ENCODE results near the gene CDYL.

CDYL gene

DNA sequence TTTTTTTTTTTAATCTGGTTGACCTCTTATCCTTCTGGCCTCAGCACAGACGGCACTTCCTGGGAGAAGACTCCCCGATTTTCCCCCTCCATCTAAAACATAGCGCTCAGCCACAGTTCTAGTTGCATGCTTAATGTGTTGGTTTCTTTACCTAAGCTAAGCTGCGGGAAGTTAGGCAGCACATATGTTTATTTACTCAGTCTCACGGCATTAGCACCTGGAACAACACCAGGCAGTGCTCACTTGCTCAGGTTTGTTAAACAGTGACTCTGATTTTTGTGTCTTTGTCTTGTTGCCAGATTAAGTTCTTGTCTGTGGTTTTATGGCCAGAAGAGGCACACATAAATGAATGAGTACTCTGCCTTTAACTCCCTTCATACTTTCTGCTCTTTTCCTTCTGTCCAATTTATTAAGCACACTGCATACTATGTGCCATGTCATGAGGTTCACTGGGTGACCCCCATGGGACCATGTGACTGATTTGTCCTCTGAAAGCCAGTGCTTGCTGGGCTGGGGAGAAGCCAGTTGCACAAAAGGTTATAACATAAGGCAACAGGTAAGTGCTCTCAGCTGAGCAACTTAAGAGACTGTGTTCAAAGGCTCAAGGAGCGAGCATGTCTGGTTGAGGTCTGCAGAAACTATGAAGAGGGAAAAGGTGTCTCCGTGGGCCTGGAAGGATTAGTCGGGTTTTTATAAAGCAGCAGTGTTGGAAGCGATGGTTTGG, 134.0 kb downstream of the CDYL start:
- no peak for DNase-seq

DNA sequence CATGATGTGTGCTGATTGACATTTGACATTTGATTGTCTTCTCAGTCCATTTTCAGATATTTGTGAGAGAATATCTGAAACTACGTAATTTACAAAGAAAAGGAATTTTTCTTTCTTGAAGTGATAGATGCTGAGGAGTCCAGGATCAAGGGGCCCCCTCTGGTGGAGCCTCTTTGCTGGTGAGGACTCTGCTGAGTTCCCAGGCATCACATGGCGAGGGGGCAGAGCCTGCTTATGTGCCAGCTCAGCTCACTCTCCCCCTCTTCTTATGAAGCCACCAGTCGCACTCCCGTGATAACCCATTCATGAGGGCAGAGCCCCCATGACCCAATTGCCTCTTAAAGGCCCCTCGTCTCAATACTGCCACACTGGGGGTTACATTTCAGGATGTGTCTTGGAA, 136.4 kb downstream of the CDYL start:
- no peak for DNase-seq

DNA sequence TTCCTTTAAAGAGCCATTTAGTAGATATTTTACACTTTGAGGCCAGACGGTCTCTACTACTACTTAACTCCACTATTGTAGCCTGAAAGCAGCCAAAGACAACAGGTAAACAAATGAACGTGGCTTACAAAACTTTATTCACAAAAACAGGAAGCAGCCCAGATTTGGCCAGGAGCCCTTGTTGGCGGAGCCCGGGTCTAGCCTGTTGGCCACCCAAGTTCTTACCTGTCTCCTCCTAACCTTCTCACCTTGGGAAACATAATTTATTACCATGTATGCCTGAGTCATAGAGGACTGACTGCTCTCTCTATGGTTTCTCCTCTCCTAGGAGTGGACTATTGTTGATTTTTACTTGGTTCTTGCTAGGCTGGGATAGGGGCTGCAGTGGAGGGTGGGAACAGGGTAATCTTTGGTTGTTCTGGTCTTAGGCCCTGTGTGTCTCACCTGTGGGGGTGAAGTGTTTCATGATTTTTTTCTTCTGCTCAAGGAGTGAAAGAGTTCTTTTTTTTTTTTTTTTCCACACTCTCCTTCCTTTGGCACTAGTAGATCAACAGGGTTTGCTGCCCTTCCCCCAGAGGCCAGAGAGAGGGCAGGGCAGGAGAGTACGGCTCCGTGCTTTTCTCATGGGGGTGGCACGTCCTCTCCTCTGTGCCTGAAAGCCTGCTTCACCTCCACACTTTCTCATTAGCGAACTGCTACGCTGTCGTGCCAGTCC, 137.7 kb downstream of the CDYL start:
- DNase-seq = no peak

DNA sequence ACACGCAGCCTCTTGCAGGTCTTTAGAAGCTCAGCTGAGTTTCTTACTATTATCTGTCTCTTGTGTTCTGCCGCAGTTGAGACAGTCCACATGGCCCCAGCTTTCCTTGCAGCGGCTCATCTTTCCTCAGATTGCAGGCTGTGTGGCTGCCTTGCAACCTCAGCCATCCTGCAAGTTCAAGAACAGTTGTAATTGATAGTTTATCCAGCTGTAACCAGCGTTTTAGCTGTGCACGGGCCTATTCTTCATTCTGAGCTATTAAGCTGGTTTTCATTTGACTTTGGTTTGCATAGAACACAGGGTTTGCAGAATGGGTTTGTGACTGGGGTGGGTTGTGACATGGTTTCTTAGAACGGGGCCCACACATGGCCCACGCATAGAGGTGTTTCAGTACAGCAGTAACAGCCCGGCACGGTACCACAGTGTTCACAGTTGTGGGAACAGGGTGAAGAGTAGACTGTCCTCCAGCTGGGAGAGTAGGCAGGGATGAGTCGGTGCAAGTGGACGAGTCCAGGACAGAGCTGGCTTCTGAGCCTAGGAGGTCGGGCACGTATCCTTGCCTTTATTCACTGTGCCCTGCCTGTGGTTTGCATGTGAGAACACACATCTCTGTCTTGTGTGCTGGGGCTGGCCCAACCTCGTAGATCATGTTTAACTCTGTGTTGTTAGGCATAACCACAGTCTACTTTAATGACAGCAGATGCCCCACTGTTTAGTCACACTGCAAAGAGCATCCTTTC, 138.4 kb downstream of the CDYL start:
- DNase-seq = no peak

DNA sequence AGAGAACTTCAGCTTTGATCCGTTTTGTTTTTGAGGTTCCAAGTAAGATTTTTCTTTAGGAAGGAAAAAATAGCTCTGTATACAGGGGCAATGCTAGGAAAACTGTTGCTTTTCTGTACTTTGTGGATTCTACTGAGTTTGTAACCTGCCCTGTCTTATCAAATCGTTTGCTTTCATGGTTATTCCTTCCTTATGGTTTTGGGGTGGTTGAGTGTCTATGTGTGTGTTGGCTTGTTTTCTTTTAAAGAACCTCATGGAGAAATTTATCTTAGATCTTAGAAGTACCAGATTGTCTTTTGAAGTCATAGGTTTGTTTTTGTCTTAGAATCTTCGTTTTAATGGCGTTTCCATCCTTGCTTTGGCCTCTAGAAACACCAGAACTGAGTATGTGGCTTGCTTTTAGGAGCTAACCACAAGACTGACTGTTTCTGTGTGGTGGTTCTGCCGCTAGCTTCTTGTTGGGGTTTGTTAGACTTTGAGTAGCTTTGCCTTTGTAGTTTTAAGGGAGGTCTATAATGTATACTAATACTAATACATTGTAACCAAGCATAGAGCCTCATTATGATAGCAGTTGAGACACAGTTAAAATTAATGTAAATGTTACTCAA, 140.9 kb downstream of the CDYL start:
- DNase-seq = no peak

DNA sequence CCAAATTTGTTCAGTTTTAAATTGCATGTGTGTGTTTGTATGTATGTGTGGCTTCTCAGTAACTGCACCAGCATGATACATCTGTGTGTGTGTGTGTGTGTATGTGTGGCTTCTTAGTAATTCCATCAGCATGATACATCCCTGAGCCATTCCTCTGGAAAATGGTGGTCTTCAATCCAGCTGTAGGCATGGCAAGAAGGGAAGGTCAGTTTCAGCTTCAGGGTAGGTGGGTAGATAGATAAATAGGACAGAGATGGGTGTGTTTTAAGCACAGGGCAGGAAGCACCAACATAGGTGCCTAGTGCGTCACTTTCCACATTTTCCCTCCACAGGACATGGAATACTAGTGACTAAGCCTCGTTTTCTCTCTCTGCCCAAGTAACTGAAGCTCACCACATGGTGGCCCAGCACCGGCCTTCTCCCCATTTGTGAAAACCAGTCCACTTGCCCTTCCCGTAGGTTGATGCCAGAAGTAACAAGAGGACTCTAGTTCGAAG, 144.8 kb downstream of the CDYL start:
- DNase-seq = no peak

DNA sequence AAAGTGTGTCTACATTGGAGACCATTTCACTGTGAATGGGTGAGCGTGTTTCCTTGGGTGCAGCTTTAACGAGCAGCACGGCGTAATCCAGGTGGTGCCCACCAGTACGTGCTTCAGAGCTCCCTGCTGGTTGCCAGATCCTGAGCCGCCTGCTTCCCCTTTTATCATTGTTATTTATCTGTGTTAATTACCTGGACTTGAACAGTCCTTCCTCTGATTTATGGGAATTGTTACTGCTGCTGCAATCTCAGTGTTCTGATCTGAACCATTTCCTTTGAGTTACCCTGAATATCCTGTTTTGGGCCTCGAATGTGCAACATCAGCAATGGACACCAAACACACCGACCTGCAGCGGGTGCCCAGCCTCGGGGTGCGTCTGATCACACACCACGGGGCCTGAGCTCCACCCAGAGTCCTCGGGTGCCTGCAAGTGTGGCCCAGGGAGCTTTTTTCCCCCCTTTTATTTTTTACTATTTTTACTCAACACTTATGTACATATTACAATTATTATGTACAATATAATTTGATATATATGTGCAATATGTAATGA, 146.4 kb downstream of the CDYL start:
- DNase-seq = no peak

DNA sequence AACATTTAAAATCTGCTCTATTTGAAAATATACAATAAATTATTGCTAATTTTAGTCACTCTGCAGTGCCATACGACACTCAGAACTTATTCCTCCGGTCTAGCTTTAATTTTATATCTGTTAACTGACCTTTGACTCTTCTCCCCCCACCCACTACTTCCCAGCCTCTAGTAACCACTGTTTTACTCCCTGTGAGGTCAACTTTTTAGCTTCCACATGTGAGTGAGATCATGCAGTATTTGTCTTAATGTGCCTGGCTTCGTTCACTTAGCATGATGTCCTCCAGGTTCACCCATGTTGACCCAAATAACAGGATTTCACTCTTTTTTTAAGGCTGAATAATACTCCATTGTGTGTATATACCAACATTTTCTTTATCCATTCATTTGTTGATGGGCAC, 146.9 kb downstream of the CDYL start:
- DNase-seq = no peak

DNA sequence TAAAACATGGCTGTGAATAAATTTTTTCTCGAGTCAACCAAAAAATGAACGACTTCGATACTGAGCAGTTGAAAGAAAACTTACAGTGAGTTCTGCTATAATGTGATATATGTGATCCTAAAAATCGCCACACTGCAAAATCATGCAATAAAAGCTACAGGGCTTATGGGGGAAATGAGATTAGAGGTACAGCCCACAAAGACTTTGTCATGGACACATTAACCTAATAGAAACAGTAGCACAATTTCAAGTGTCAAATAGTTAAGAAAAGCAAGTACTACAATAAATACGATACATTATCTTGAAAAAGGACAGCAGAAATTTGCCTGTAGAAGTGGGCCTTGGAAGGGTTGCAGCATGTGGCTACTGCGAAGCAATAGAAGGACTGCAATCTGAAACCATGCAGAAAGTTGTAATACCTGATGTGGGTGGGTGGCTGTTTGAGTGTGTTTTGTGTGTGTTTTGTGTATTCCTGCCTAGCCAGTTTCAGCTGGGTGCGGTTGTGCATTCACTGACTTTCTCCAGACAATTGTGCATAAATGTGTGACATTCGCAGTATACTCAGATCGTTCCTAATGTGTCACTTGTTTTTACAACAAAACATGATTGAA, 148.6 kb downstream of the CDYL start:
- no peak for DNase-seq

DNA sequence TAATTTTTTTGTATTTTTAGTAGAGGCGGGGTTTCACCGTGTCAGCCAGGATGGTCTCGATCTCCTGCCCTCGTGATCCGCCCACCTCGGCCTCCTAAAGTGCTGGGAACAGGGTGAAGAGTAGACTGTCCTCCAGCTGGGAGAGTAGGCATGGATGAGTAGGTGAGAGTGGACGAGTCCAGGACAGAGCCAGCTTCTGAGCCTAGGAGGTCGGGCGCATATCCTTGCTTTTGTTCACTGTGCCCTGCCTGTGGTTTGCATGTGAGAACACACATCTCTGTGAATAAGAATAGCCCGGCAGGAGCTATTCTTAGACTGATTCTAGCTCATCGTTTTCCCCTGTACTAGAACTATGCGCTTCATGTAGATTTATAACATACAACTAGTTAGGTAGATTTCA, 149.4 kb downstream of the CDYL start:
- DNase-seq = no peak

DNA sequence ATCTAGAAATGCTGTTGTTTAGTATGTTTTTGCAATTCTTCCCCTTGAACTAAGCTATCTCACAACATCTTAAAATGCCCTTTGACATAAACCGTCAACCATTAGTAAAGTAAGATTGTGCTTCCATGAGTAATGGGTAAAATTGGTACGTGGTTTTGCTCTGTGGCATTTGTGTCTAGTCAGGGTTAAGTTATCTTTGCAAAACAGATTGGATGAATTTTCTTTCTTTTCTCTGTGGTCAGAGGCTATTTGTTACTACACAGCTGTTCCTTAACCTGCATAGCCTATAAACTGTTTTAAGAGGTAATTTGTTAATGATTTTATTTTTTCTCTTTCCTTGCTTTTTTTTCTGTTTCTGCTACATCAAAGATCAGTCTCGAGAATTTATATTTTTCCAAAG, 152.2 kb downstream of the CDYL start:
- DNase-seq = no peak

DNA sequence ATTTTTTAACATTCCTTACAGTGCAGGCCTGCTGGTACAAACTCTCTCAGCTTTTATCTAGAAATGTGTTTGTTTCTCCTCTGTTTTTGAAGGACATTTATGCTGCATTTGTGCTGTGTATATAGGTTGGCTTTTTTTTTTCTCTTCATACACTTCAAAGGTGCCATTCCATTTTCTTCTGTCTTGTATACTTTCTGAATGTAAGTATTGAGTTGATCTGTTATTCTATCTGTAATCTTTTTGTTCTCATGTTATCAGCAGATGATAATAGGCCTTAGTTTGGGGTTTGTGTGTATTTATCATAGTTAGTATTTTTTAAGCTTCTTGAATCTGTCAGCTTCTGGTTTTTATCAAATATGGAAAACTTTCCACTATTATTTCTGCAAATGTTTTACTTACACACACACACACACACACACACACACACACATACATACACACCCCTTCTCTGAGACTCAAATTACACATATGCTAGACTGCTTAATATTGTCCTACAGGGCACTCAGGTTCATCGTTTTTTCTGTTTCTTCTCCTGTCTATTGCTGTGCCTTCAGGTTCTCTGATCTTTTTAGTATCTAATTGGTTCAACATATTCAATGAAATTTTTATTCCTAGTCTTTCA, 153.0 kb downstream of the CDYL start:
- no peak for DNase-seq

DNA sequence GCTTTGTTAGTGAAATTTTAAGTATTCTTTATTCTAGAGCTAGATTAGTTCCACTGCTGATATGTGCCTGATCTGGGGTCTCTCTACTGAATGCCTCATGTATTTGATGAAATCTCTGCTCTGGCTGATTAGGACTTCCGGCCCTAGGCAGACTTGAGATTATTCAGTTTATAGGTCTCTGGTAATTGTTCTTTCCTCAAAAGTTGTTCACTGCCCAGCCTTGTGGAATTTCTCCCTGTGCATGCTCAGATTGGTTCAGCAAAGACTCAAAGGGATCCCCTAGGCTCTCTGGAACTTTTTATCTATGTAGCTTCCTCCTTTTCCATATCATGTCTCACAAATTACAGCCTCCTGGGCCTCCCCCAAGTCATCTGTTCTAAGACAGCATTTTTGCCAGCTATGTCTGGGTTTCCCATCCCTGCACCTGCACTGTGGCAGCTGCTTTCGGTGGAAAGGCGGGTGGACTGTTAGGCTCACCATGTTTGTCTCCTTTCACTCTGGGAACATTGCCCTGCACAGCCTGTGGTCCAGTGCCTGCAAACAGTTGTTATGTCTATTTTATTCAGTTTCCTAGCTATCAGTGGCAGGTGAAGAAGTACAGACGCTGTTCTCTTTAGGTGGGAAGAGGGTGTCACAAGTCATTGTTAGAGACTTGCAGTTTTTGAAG, 154.0 kb downstream of the CDYL start:
- DNase-seq = no peak

DNA sequence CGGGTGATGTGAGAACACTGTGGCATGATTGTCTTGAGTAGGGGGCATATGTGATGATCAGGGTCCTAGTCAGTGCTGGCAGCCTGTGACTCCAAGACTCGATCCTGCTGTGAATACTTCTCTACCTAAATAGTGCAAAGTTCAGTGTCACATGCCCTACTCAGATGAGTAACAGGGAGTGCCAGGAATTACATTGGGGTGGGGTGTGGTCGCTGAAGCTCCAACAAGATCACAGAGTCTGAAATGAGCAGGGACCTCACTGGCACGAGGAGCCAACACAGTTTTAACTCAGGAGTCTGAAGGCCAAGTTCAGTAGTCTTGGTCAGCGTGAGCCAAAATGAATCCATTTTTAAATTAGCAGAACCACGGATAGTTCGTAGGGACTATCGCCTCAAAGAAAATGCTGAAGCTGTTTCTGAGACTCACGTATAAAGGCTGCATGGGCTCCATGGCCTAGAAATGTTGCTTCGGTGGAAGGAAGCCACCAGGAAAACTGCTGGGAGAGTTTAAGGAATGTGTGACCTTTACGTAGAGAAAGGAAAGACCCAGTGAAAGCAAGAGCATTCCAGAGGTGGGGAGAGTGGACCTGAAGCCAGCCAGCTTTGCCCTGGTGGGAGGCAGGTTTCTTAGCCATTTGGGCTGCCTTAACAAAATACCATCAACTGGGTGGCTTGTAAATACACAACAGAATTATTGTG, 155.5 kb downstream of the CDYL start:
- DNase-seq = no peak

DNA sequence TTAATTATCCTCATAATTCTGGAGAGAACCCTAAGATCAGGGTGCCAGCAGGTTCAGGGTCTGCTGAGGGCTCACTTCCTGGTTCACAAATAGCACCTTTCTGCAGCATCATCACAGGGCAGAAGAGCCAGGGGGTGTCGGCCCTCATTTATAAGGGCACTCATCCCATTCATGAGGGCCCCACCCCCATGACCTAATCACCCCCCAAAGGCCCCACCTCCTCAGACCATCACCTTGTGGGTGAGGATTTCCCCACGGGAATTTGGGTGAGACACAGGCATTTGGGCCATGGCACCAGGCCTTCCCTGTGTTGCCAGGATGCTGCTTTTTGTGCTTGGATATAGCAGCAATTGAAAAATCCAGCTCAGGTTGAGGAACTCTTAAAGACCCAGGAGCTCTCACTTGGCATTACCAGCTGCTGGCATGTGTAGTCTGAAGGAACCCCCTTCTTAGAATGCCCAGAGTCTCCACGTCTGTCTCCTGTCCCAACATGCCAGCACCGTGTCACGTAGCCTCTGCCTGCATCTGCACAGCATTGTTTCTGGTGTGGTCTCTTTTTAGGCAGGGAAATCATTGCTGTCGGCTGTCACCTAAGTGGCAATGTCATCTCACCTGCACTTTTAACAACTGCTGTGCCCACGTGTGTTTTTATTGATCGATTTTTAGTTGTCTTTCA, 156.2 kb downstream of the CDYL start:
- no peak for DNase-seq

DNA sequence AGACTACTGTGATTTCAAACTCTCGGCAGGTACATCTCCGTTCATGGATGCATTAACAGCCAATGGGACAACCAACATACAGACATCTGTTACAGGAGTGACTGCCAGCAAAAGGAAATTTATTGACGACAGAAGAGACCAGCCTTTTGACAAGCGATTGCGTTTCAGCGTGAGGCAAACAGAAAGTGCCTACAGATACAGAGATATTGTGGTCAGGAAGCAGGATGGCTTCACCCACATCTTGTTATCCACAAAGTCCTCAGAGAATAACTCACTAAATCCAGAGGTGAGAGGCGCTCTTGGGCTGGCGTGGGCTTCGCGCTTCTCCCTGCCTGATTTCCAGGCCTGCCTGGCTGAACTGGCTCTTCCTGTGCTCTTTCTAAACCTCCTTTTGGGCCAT, 159.3 kb downstream of the CDYL start:
- no peak for DNase-seq

DNA sequence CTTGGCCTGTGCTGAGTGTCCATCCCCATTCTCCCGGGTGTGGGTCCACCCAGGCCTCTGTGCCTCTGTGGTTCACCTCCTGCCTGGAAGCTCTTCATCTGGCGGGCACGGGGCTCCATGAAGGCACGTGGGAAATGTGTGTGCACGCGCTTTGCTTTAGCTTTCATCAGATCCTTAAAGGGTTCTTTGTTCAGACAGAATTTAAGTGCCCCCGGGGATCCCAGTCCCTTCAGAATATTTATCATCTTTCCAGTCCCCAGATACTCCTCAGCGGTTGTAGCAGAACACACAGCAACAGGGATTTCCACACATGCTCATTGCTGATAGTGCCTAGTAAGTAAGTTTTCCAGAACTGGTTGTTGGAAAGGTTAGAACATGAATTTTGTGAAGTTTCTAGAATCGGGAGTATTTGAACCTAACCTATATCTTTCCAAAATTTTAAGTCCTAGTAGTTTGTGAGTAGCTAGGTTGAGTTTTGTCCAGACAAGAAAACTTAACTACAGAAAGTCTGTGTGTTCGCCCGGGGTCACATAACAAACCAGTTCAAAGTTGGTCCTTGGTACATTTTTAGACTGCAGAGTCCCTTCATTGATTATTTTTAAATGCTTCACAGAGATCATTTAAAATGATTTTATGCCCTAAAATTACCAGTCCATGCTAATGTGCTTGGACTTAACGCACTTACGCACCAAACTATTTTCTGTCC, 159.9 kb downstream of the CDYL start:
- DNase-seq = no peak

DNA sequence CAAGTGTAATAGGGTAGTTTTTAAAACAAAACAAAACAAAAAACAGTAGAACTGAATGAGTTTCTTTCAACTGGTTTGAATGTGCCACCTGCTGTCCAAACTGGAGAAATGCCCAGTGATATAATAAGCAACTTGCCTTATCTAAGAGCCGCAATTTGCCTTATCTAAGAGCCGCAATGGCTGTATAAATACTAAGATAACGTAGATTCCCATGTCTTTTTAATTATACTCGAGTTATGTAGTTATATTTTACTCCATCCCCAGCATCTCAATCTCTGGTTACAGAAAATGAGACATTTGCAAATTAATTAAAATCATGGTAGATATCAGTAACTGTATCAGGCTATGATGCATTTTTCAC, 160.5 kb downstream of the CDYL start:
- no peak for DNase-seq

DNA sequence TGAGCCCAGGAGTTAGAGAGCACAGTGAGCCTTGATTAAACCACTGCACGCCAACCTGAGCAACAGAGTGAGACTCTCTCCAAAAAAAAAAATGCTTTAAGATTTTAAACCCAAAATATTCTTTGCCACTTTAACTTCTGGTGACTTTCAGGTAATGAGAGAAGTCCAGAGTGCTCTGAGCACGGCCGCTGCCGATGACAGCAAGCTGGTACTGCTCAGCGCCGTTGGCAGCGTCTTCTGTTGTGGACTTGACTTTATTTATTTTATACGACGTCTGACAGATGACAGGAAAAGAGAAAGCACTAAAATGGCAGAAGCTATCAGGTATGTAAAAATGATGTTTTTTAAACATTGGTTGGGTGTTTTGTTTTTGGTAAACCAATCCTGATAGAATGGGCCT, 161.2 kb downstream of the CDYL start:
- no peak for DNase-seq

DNA sequence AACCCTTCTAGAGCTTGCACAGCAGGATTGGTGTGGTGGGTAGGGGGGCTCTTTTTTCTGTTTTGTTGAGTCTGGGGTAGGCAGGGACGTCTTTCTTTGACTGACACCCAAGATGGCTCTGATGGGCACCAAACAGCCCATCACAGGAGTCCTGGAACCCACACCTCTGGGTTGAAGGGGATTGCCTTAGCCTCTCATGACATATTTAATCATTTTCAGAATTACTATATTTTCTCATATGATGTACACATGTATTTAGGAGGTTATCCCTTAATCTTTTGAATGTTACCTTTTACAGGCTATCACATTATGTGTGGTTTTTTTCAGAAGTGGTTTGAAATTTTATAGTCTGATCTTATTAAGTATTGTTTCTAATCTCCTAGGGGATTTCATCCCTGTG, 163.0 kb downstream of the CDYL start:
- no peak for DNase-seq
